ENCODE results near the gene MRPL34. TPM values are rescaled to one million over a fixed set of nuclear protein-coding genes. Genes with fewer than 3 reads are reported as not detected.

Gene MRPL34
- total RNA-seq, 5 donors from 2014 or later (not counting 1 experiment from before 2014, with no cell fraction given): 37.6 to 87.0 (median 69.3) TPM

GRCh38 chr19:17309965-17310461 lies 4.3 kb downstream of the MRPL34 start:
- POLR2A ChIA-PET: interaction anchor here (0.6 to 1.2 kb wide), 3 partner anchors 43 to 110 kb away, joined by 3 to 4 read pairs (median 3); partner anchors contain the start of genes BABAM1 (in 2 of the 2) and MVB12A (in 1 of the 2)
- Mint-ChIP-seq H3K4me1 (peaks cover 36 to 47% (median 45%) of the 10 kb centered on the region in 3 donors), H3K27ac (peak overlapping the region; percentile 91 to 94), H3K36me3 (peaks cover 4% of the 10 kb centered on the region), H3K9me3 (no peaks in the 10 kb centered on the region), H3K4me3 (peak overlapping the region; percentile 93 to 98 (median 96)), H3K27me3 (no peaks in the 10 kb centered on the region)
- peak overlapping the region; percentile 62 to 75 for H3K4me3 ChIP-seq (ENCODE audit: control insufficient read depth in 1 of 2, extremely low read depth in 1 of 2, low read length in 1 of 2)
- CTCF ChIA-PET: interaction anchor here in 1 of 2 donors (1.2 to 1.6 kb wide), 4 partner anchors 23 to 79 kb away, joined by 3 to 20 read pairs (median 5); partner anchors contain the start of gene BABAM1
- peaks cover 10 to 26% of the 10 kb centered on the region in 2 donors for H3K36me3 ChIP-seq (ENCODE audit: control insufficient read depth in 2 of 2, extremely low read depth in 1 of 2, insufficient read depth in 1 of 2, low read length in 1 of 2)
- no peaks in the 10 kb centered on the region for H3K9me3 ChIP-seq
- peak in 5 of 35 experiments; percentile 14 to 33 (median 18) for DNase-seq
- H3K27ac ChIP-seq (ENCODE audit: low read length): peak overlapping the region; percentile 52
- peaks cover 6 to 54% of the 10 kb centered on the region in 2 experiments for H3K4me1 ChIP-seq (ENCODE audit: control insufficient read depth in 1 of 2, extremely low read depth in 1 of 2, insufficient read depth in 2 of 2, low read length in 2 of 2)
- H3K27me3 ChIP-seq (replicated peaks in 1 of 2; ENCODE audit: control insufficient read depth in 2 of 2, extremely low read depth in 1 of 2, insufficient read depth in 2 of 2, low read length in 1 of 2): no peaks in the 10 kb centered on the region
- 14% methylated on average over 10 of the region's 23 CpGs for WGBS (ENCODE audit: insufficient coverage)
- no peak for ATAC-seq (replicated peaks in 1 of 4)

GRCh38 chr19:17311455-17312188 lies 6.0 kb downstream of the MRPL34 start:
- DNase-seq: no peak
- no peak overlapping the region for H3K4me3 ChIP-seq (ENCODE audit: control insufficient read depth in 1 of 2, extremely low read depth in 1 of 2, low read length in 1 of 2)
- no peaks in the 10 kb centered on the region for H3K27me3 ChIP-seq (replicated peaks in 1 of 2; ENCODE audit: control insufficient read depth in 2 of 2, extremely low read depth in 1 of 2, insufficient read depth in 2 of 2, low read length in 1 of 2)
- no peaks in the 10 kb centered on the region for H3K9me3 Mint-ChIP-seq
- peaks cover 14% of the 10 kb centered on the region for H3K36me3 Mint-ChIP-seq
- peak overlapping the region in 1 of 2 donors; percentile 44 for H3K27ac Mint-ChIP-seq
- no peaks in the 10 kb centered on the region for H3K27me3 Mint-ChIP-seq
- ChIA-PET CTCF (interaction anchor here in 1 of 2 donors (0.5 to 0.6 kb wide), 2 partner anchors 15 to 27 kb away, joined by 7 to 9 read pairs; no protein-coding TSS in a partner anchor), POLR2A (no interaction called here)
- ATAC-seq (replicated peaks in 1 of 4): no peak
- peaks cover 32 to 40% (median 38%) of the 10 kb centered on the region in 3 donors for H3K4me1 Mint-ChIP-seq
- WGBS (ENCODE audit: insufficient coverage): 92% methylated on average over 10 of the region's 11 CpGs
- peaks cover 10 to 34% of the 10 kb centered on the region in 2 donors for H3K36me3 ChIP-seq (ENCODE audit: control insufficient read depth in 2 of 2, extremely low read depth in 1 of 2, insufficient read depth in 1 of 2, low read length in 1 of 2)
- no peak overlapping the region for H3K27ac ChIP-seq (ENCODE audit: low read length)
- no peaks in the 10 kb centered on the region for H3K9me3 ChIP-seq
- peak overlapping the region; percentile 41 to 96 (median 60) for H3K4me3 Mint-ChIP-seq
- peaks cover 6 to 41% of the 10 kb centered on the region in 2 experiments for H3K4me1 ChIP-seq (ENCODE audit: control insufficient read depth in 1 of 2, extremely low read depth in 1 of 2, insufficient read depth in 2 of 2, low read length in 2 of 2)

GRCh38 chr19:17312189-17313113 lies 6.8 kb downstream of the MRPL34 start:
- peaks cover 10 to 34% of the 10 kb centered on the region in 2 donors for H3K36me3 ChIP-seq (ENCODE audit: control insufficient read depth in 2 of 2, extremely low read depth in 1 of 2, insufficient read depth in 1 of 2, low read length in 1 of 2)
- Mint-ChIP-seq H3K36me3 (peaks cover 14% of the 10 kb centered on the region), H3K9me3 (no peaks in the 10 kb centered on the region), H3K27me3 (no peaks in the 10 kb centered on the region), H3K4me1 (peaks cover 32 to 37% (median 34%) of the 10 kb centered on the region in 3 donors), H3K27ac (no peak overlapping the region), H3K4me3 (peak overlapping the region in 1 of 3 donors; percentile 96)
- H3K27me3 ChIP-seq (replicated peaks in 1 of 2; ENCODE audit: control insufficient read depth in 2 of 2, extremely low read depth in 1 of 2, insufficient read depth in 2 of 2, low read length in 1 of 2): no peaks in the 10 kb centered on the region
- no peak overlapping the region for H3K4me3 ChIP-seq (ENCODE audit: control insufficient read depth in 1 of 2, extremely low read depth in 1 of 2, low read length in 1 of 2)
- 96% methylated on average over 17 of the region's 20 CpGs for WGBS (ENCODE audit: insufficient coverage)
- POLR2A ChIA-PET: interaction anchor here (0.5 to 0.6 kb wide), 2 partner anchors 25 to 122 kb away, joined by 3 read pairs; no protein-coding TSS in a partner anchor
- CTCF ChIA-PET: interaction anchor here in 1 of 2 donors (0.6 kb wide), 2 partner anchors 28 to 649 kb away, joined by 5 to 9 read pairs; no protein-coding TSS in a partner anchor
- no peaks in the 10 kb centered on the region for H3K9me3 ChIP-seq
- H3K4me1 ChIP-seq (ENCODE audit: control insufficient read depth in 1 of 2, extremely low read depth in 1 of 2, insufficient read depth in 2 of 2, low read length in 2 of 2): peaks cover 6 to 38% of the 10 kb centered on the region in 2 experiments
- H3K27ac ChIP-seq (ENCODE audit: low read length): no peak overlapping the region
- no peak for ATAC-seq (replicated peaks in 1 of 4)
- DNase-seq: no peak

GRCh38 chr19:17314007-17314593 lies 8.4 kb downstream of the MRPL34 start:
- Histone ChIP-seq H3K9me3 (no peaks in the 10 kb centered on the region), H3K36me3 (ENCODE audit: control insufficient read depth in 2 of 2, extremely low read depth in 1 of 2, insufficient read depth in 1 of 2, low read length in 1 of 2) (peaks cover 14 to 37% of the 10 kb centered on the region in 2 donors), H3K27ac (ENCODE audit: low read length) (no peak overlapping the region), H3K4me1 (ENCODE audit: control insufficient read depth in 1 of 2, extremely low read depth in 1 of 2, insufficient read depth in 2 of 2, low read length in 2 of 2) (peaks cover 6 to 34% of the 10 kb centered on the region in 2 experiments), H3K4me3 (ENCODE audit: control insufficient read depth in 1 of 2, extremely low read depth in 1 of 2, low read length in 1 of 2) (no peak overlapping the region), H3K27me3 (replicated peaks in 1 of 2; ENCODE audit: control insufficient read depth in 2 of 2, extremely low read depth in 1 of 2, insufficient read depth in 2 of 2, low read length in 1 of 2) (no peaks in the 10 kb centered on the region)
- peaks cover 21 to 28% (median 25%) of the 10 kb centered on the region in 3 donors for H3K4me1 Mint-ChIP-seq
- 97% methylated on average over 13 of the region's 19 CpGs for WGBS (ENCODE audit: insufficient coverage)
- no peak overlapping the region for H3K4me3 Mint-ChIP-seq
- POLR2A ChIA-PET: interaction anchor here in 1 of 2 donors (0.6 kb wide), 1 partner anchor 19 kb away, joined by 4 read pairs; no protein-coding TSS in a partner anchor
- no peak for ATAC-seq (replicated peaks in 1 of 4)
- no peaks in the 10 kb centered on the region for H3K9me3 Mint-ChIP-seq
- no peaks in the 10 kb centered on the region for H3K27me3 Mint-ChIP-seq
- H3K27ac Mint-ChIP-seq: no peak overlapping the region
- DNase-seq: no peak
- H3K36me3 Mint-ChIP-seq: peaks cover 14% of the 10 kb centered on the region
- CTCF ChIA-PET: no interaction called here

GRCh38 chr19:17318966-17319365 lies 13.3 kb downstream of the MRPL34 start:
- no peak overlapping the region for H3K27ac ChIP-seq (ENCODE audit: low read length)
- Mint-ChIP-seq H3K4me1 (peaks cover 4 to 12% (median 7%) of the 10 kb centered on the region in 3 donors), H3K36me3 (peaks cover 21% of the 10 kb centered on the region), H3K4me3 (no peak overlapping the region), H3K27ac (no peak overlapping the region), H3K9me3 (no peaks in the 10 kb centered on the region), H3K27me3 (no peaks in the 10 kb centered on the region)
- no peak for ATAC-seq (replicated peaks in 1 of 4)
- H3K27me3 ChIP-seq (replicated peaks in 1 of 2; ENCODE audit: control insufficient read depth in 2 of 2, extremely low read depth in 1 of 2, insufficient read depth in 2 of 2, low read length in 1 of 2): no peaks in the 10 kb centered on the region
- ChIA-PET CTCF (no interaction called here), POLR2A (no interaction called here)
- H3K4me3 ChIP-seq (ENCODE audit: control insufficient read depth in 1 of 2, extremely low read depth in 1 of 2, low read length in 1 of 2): no peak overlapping the region
- peaks cover 0 to 14% of the 10 kb centered on the region in 2 experiments for H3K4me1 ChIP-seq (ENCODE audit: control insufficient read depth in 1 of 2, extremely low read depth in 1 of 2, insufficient read depth in 2 of 2, low read length in 2 of 2)
- H3K36me3 ChIP-seq (ENCODE audit: control insufficient read depth in 2 of 2, extremely low read depth in 1 of 2, insufficient read depth in 1 of 2, low read length in 1 of 2): peaks cover 26 to 40% of the 10 kb centered on the region in 2 donors
- 64% methylated on average over 2 of the region's 6 CpGs for WGBS (ENCODE audit: insufficient coverage)
- no peak for DNase-seq
- H3K9me3 ChIP-seq: no peaks in the 10 kb centered on the region

Data from T-cell (primary cell).